WTC11 (cell line): Measurements from ENCODE around the gene PIK3R2. TPM values are rescaled to one million over a fixed set of nuclear protein-coding genes. Genes with fewer than 3 reads are reported as not detected.

ENCODE experiments used
- ATAC-seq: fragments of 200-7000 bp; cut with Tn5 transposase; 2 replicates; pipeline ENCODE4 v1.10.0; 2021; ENCODE audit warnings: mild to moderate bottlenecking, moderate library complexity
- CTCF ChIA-PET: fragments of 300-600 bp; sonication (Branson Sonifier 250); formaldehyde crosslinking; loops from one replicate; lab custom pipeline; 2021; ENCODE audit warnings: antibody characterized with exemption; lab: Charles Lee
- POLR2A ChIA-PET: fragments of 350-600 bp; sonication (Branson Sonifier 250); formaldehyde crosslinking; loops from one replicate; lab custom pipeline; 2021; ENCODE audit warnings: antibody characterized with exemption; lab: Charles Lee
- DNase-seq: peaks from one replicate; pipeline ENCODE4 v3.0.0; 2021; ENCODE audit warnings: low spot score
- H3K27ac Mint-ChIP-seq: 2 replicates; pipeline ENCODE4 v1.8.0; 2021; ENCODE audit warnings: mixed read lengths
- H3K27me3 Mint-ChIP-seq: 2 replicates; pipeline ENCODE4 v1.8.0; 2021; ENCODE audit warnings: low read depth, mild to moderate bottlenecking, moderate library complexity, mixed read lengths
- H3K36me3 Mint-ChIP-seq: 2 replicates; pipeline ENCODE4 v1.8.0; 2021; ENCODE audit warnings: mixed read lengths
- H3K4me1 Mint-ChIP-seq: 2 replicates; pipeline ENCODE4 v1.8.0; 2022; ENCODE audit warnings: mixed read lengths
- H3K4me3 Mint-ChIP-seq: 2 replicates; pipeline ENCODE4 v1.8.0; 2021; ENCODE audit warnings: mild to moderate bottlenecking, moderate library complexity, mixed read lengths
- H3K9me3 Mint-ChIP-seq: 2 replicates; pipeline ENCODE4 v1.8.0; 2021; ENCODE audit warnings: mixed read lengths
- ATF1 ChIP-seq: sonication (generic); formaldehyde crosslinking; IDR thresholded peaks from 2 replicates; pipeline ENCODE4 v1.8.1; 2023; ENCODE audit warnings: mild to moderate bottlenecking, moderate library complexity, missing genetic modification reagents
- ETV6 ChIP-seq: sonication (generic); formaldehyde crosslinking; IDR thresholded peaks from 2 replicates; pipeline ENCODE4 v1.8.1; 2022; ENCODE audit warnings: mild to moderate bottlenecking, missing genetic modification reagents
- GABPB1 ChIP-seq: sonication (generic); formaldehyde crosslinking; IDR thresholded peaks from 2 replicates; pipeline ENCODE4 v1.8.1; 2023; ENCODE audit warnings: mild to moderate bottlenecking, missing genetic modification reagents
- GRHL2 ChIP-seq: fragments of 250-450 bp; sonication (Bioruptor Pico); IDR thresholded peaks from 2 replicates; pipeline ENCODE4 v1.8.0; 2022; ENCODE audit warnings: mild to moderate bottlenecking, moderate library complexity; ENCODE audit not compliant: insufficient replicate concordance, severe bottlenecking
- GTF2I ChIP-seq: fragments of 250-450 bp; sonication (Bioruptor Pico); conservative IDR thresholded peaks from 2 replicates; pipeline ENCODE4 v1.4.0; 2021; ENCODE audit warnings: mild to moderate bottlenecking
- KAT7 ChIP-seq: sonication (generic); formaldehyde crosslinking; IDR thresholded peaks from 2 replicates; pipeline ENCODE4 v1.8.1; 2023; ENCODE audit warnings: missing genetic modification reagents, mild to moderate bottlenecking, borderline replicate concordance
- NR2C2 ChIP-seq: sonication (generic); formaldehyde crosslinking; IDR thresholded peaks from 2 replicates; pipeline ENCODE4 v1.8.0; 2022; ENCODE audit warnings: mild to moderate bottlenecking, missing genetic modification reagents
- PRRX2 ChIP-seq: fragments of 250-450 bp; sonication (Bioruptor Pico); IDR thresholded peaks from 2 replicates; pipeline ENCODE4 v1.8.0; 2021; ENCODE audit warnings: mild to moderate bottlenecking
- SP1 ChIP-seq: sonication (generic); formaldehyde crosslinking; conservative IDR thresholded peaks from 2 replicates; pipeline ENCODE4 v1.8.1; 2022; ENCODE audit warnings: missing genetic modification reagents
- ZNF138 ChIP-seq: sonication (generic); formaldehyde crosslinking; conservative IDR thresholded peaks from 2 replicates; pipeline ENCODE4 v1.8.1; 2022; ENCODE audit warnings: mild to moderate bottlenecking, moderate library complexity, missing genetic modification reagents
- ZNF219 ChIP-seq: sonication (generic); formaldehyde crosslinking; IDR thresholded peaks from 2 replicates; pipeline ENCODE4 v1.8.0; 2023; ENCODE audit warnings: missing genetic modification reagents, mild to moderate bottlenecking, borderline replicate concordance
- total RNA-seq: library from RNA; stranded (reverse); gene quantifications from 3 replicates; pipeline ENCODE4 v1.2.3, GENCODE V29; 2021
- TF ChIP-seq, protein P1 (sequence below): sonication (generic); formaldehyde crosslinking; IDR thresholded peaks from 2 replicates; pipeline ENCODE4 v1.8.0; 2022; ENCODE audit warnings: mild to moderate bottlenecking, missing genetic modification reagents
- TF ChIP-seq, protein P2 (sequence below): sonication (generic); formaldehyde crosslinking; IDR thresholded peaks from 2 replicates; pipeline ENCODE4 v1.8.1; 2022; ENCODE audit warnings: mild to moderate bottlenecking, moderate library complexity, missing genetic modification reagents
- TF ChIP-seq, protein P3 (sequence below): sonication (generic); formaldehyde crosslinking; IDR thresholded peaks from 2 replicates; pipeline ENCODE4 v1.8.0; 2022; ENCODE audit warnings: missing genetic modification reagents
- TF ChIP-seq, protein P4 (sequence below): fragments of 250-450 bp; sonication (Bioruptor Pico); IDR thresholded peaks from 2 replicates; pipeline ENCODE4 v1.9.0; 2021; ENCODE audit warnings: mild to moderate bottlenecking, borderline replicate concordance
- TF ChIP-seq, protein P5 (sequence below): sonication (generic); formaldehyde crosslinking; IDR thresholded peaks from 2 replicates; pipeline ENCODE4 v1.8.1; 2023; ENCODE audit warnings: mild to moderate bottlenecking, missing genetic modification reagents, moderate library complexity
- TF ChIP-seq, protein P6 (sequence below): sonication (generic); formaldehyde crosslinking; IDR thresholded peaks from 2 replicates; pipeline ENCODE4 v1.8.0; 2023; ENCODE audit warnings: missing genetic modification reagents, mild to moderate bottlenecking, borderline replicate concordance
- TF ChIP-seq, protein P7 (sequence below): sonication (generic); formaldehyde crosslinking; IDR thresholded peaks from 2 replicates; pipeline ENCODE4 v1.8.0; 2022; ENCODE audit warnings: mild to moderate bottlenecking, missing genetic modification reagents

PIK3R2 gene
- total RNA-seq, 1 experiment from 2014 or later = 56.9 TPM

DNA sequence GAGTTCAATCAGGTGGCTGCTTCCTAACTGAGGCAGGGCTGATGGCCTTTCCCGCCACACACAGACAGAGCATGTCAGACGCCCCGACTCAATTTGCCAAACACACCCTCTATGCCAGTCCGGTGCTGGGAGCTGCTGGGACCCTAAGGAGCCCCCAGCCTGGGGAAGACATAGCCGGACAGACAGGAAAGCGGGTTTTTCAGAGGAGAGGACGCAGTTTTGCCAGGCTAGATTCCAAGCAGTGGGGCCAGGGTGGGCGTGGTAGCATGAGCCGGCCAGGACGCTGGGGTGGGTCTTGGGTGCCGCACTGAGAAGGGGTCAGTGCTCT, 35.6 kb upstream of the PIK3R2 start:
- DNase-seq = no peak
- H3K4me3 Mint-ChIP-seq = peak overlapping the region; percentile 70
- H3K36me3 Mint-ChIP-seq = no peaks in the 10 kb centered on the region
- H3K4me1 Mint-ChIP-seq = peaks cover 30% of the 10 kb centered on the region
- POLR2A ChIA-PET = interaction anchor here (0.6 kb wide), 1 partner anchor 102 kb away, joined by 5 read pairs; no protein-coding TSS in a partner anchor
- peak overlapping the region; percentile 83 for H3K27ac Mint-ChIP-seq
- TF ChIP-seq GRHL2 (CRISPR knock-in tag) (no peak), ATF1 (no peak), ZNF219 (no peak), NR2C2 (CRISPR knock-in tag) (no peak), PRRX2 (CRISPR knock-in tag) (no peak)
- TF ChIP-seq, protein P1, sequence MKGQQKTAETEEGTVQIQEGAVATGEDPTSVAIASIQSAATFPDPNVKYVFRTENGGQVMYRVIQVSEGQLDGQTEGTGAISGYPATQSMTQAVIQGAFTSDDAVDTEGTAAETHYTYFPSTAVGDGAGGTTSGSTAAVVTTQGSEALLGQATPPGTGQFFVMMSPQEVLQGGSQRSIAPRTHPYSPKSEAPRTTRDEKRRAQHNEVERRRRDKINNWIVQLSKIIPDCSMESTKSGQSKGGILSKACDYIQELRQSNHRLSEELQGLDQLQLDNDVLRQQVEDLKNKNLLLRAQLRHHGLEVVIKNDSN (CRISPR knock-in tag) = no peak
- TF ChIP-seq, protein P2, sequence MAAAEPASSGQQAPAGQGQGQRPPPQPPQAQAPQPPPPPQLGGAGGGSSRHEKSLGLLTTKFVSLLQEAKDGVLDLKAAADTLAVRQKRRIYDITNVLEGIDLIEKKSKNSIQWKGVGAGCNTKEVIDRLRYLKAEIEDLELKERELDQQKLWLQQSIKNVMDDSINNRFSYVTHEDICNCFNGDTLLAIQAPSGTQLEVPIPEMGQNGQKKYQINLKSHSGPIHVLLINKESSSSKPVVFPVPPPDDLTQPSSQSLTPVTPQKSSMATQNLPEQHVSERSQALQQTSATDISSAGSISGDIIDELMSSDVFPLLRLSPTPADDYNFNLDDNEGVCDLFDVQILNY (CRISPR knock-in tag) = no peak
- TF ChIP-seq, protein P3, sequence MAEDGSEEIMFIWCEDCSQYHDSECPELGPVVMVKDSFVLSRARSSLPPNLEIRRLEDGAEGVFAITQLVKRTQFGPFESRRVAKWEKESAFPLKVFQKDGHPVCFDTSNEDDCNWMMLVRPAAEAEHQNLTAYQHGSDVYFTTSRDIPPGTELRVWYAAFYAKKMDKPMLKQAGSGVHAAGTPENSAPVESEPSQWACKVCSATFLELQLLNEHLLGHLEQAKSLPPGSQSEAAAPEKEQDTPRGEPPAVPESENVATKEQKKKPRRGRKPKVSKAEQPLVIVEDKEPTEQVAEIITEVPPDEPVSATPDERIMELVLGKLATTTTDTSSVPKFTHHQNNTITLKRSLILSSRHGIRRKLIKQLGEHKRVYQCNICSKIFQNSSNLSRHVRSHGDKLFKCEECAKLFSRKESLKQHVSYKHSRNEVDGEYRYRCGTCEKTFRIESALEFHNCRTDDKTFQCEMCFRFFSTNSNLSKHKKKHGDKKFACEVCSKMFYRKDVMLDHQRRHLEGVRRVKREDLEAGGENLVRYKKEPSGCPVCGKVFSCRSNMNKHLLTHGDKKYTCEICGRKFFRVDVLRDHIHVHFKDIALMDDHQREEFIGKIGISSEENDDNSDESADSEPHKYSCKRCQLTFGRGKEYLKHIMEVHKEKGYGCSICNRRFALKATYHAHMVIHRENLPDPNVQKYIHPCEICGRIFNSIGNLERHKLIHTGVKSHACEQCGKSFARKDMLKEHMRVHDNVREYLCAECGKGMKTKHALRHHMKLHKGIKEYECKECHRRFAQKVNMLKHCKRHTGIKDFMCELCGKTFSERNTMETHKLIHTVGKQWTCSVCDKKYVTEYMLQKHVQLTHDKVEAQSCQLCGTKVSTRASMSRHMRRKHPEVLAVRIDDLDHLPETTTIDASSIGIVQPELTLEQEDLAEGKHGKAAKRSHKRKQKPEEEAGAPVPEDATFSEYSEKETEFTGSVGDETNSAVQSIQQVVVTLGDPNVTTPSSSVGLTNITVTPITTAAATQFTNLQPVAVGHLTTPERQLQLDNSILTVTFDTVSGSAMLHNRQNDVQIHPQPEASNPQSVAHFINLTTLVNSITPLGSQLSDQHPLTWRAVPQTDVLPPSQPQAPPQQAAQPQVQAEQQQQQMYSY (CRISPR knock-in tag) = no peak
- TF ChIP-seq, protein P4, sequence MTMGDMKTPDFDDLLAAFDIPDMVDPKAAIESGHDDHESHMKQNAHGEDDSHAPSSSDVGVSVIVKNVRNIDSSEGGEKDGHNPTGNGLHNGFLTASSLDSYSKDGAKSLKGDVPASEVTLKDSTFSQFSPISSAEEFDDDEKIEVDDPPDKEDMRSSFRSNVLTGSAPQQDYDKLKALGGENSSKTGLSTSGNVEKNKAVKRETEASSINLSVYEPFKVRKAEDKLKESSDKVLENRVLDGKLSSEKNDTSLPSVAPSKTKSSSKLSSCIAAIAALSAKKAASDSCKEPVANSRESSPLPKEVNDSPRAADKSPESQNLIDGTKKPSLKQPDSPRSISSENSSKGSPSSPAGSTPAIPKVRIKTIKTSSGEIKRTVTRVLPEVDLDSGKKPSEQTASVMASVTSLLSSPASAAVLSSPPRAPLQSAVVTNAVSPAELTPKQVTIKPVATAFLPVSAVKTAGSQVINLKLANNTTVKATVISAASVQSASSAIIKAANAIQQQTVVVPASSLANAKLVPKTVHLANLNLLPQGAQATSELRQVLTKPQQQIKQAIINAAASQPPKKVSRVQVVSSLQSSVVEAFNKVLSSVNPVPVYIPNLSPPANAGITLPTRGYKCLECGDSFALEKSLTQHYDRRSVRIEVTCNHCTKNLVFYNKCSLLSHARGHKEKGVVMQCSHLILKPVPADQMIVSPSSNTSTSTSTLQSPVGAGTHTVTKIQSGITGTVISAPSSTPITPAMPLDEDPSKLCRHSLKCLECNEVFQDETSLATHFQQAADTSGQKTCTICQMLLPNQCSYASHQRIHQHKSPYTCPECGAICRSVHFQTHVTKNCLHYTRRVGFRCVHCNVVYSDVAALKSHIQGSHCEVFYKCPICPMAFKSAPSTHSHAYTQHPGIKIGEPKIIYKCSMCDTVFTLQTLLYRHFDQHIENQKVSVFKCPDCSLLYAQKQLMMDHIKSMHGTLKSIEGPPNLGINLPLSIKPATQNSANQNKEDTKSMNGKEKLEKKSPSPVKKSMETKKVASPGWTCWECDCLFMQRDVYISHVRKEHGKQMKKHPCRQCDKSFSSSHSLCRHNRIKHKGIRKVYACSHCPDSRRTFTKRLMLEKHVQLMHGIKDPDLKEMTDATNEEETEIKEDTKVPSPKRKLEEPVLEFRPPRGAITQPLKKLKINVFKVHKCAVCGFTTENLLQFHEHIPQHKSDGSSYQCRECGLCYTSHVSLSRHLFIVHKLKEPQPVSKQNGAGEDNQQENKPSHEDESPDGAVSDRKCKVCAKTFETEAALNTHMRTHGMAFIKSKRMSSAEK (CRISPR knock-in tag) = no peak
- TF ChIP-seq, all 79 proteins: peak for 0
- Mint-ChIP-seq H3K27me3 (peaks cover 9% of the 10 kb centered on the region), H3K9me3 (no peaks in the 10 kb centered on the region)
- CTCF ChIA-PET = interaction anchor here (0.6 to 2.1 kb wide), 13 partner anchors 8 to 299 kb away, joined by 3 to 11 read pairs (median 5); partner anchors contain the start of genes CCDC124, MAST3 and PIK3R2
- no peak for ATAC-seq

DNA sequence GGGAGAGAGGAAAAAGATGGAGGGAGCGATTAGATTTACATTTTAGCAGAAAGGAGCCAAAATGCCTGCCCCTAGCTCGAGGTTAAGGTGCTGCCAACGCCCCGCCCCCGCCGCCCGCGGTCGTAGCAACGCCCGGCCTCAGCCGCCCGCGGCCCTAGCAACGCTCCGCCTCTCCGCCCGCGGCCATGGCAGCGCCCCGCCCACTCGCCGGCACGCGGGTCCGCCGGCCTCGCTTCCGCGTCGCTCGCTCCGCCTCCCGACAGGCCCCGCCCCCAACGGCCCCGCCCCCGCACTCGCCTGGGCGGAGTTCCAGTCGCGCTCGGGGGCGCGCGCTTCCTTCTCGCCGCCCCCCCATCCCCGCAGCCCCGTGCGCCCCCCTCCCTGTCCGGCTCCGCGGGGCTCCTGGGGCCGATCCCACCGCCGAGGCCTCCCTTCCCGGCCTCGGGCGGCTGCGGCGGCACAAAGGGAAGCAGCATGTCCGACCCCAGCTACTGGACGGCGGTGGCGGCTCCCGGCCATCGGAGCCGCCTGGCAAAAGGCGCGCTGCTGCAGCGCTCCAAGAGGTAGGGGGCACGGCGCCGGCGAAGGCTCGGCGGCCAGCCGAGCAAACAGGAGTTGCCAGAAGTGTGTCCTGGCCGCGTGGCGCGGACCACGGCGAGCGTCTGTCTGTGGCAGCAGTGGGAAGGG, 35.1 kb upstream of the PIK3R2 start:
- Mint-ChIP-seq H3K36me3 (no peaks in the 10 kb centered on the region), H3K27me3 (peaks cover 9% of the 10 kb centered on the region), H3K9me3 (no peaks in the 10 kb centered on the region), H3K4me1 (peaks cover 28% of the 10 kb centered on the region), H3K4me3 (peak overlapping the region; percentile 81), H3K27ac (peak overlapping the region; percentile 83; the same call in 1 of the 2 replicates)
- DNase-seq = peak; percentile 96
- CTCF ChIA-PET = interaction anchor here (0.6 to 2.1 kb wide), 15 partner anchors 8 to 299 kb away, joined by 3 to 11 read pairs (median 5); partner anchors contain the start of genes CCDC124, MAST3 and PIK3R2
- ATAC-seq = peak; percentile 78
- POLR2A ChIA-PET = interaction anchor here (0.6 kb wide), 1 partner anchor 102 kb away, joined by 5 read pairs; no protein-coding TSS in a partner anchor
- TF ChIP-seq, protein P5, sequence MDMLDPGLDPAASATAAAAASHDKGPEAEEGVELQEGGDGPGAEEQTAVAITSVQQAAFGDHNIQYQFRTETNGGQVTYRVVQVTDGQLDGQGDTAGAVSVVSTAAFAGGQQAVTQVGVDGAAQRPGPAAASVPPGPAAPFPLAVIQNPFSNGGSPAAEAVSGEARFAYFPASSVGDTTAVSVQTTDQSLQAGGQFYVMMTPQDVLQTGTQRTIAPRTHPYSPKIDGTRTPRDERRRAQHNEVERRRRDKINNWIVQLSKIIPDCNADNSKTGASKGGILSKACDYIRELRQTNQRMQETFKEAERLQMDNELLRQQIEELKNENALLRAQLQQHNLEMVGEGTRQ (CRISPR knock-in tag) = peak; percentile 27
- peak; percentile 85 for TF ChIP-seq SP1 (CRISPR knock-in tag)
- no peak for TF ChIP-seq ZNF138 (CRISPR knock-in tag)
- no peak for TF ChIP-seq KAT7
- TF ChIP-seq, protein P6, sequence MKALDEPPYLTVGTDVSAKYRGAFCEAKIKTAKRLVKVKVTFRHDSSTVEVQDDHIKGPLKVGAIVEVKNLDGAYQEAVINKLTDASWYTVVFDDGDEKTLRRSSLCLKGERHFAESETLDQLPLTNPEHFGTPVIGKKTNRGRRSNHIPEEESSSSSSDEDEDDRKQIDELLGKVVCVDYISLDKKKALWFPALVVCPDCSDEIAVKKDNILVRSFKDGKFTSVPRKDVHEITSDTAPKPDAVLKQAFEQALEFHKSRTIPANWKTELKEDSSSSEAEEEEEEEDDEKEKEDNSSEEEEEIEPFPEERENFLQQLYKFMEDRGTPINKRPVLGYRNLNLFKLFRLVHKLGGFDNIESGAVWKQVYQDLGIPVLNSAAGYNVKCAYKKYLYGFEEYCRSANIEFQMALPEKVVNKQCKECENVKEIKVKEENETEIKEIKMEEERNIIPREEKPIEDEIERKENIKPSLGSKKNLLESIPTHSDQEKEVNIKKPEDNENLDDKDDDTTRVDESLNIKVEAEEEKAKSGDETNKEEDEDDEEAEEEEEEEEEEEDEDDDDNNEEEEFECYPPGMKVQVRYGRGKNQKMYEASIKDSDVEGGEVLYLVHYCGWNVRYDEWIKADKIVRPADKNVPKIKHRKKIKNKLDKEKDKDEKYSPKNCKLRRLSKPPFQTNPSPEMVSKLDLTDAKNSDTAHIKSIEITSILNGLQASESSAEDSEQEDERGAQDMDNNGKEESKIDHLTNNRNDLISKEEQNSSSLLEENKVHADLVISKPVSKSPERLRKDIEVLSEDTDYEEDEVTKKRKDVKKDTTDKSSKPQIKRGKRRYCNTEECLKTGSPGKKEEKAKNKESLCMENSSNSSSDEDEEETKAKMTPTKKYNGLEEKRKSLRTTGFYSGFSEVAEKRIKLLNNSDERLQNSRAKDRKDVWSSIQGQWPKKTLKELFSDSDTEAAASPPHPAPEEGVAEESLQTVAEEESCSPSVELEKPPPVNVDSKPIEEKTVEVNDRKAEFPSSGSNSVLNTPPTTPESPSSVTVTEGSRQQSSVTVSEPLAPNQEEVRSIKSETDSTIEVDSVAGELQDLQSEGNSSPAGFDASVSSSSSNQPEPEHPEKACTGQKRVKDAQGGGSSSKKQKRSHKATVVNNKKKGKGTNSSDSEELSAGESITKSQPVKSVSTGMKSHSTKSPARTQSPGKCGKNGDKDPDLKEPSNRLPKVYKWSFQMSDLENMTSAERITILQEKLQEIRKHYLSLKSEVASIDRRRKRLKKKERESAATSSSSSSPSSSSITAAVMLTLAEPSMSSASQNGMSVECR = peak; percentile 56; the same call in 1 of the 2 replicates
- TF ChIP-seq GTF2I = no peak
- no peak for TF ChIP-seq GABPB1 (CRISPR knock-in tag)
- TF ChIP-seq, protein P7, sequence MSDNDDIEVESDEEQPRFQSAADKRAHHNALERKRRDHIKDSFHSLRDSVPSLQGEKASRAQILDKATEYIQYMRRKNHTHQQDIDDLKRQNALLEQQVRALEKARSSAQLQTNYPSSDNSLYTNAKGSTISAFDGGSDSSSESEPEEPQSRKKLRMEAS (CRISPR knock-in tag) = peak; percentile 77; the same call in 1 of the 2 replicates
- TF ChIP-seq ETV6 (CRISPR knock-in tag) = 0 out of 2 replicates have a peak, but pooled peaks have one; percentile 41
